Neutrophil (primary cell): Measurements from ENCODE around the gene CLDN12.

Experiments
- H3K27ac ChIP-seq: fragments of 200-600 bp; sonication (generic); 2 replicates; pipeline ENCODE4 v1.5.1; 2016; ENCODE audit warnings: mild to moderate bottlenecking, moderate library complexity
- H3K27me3 ChIP-seq: fragments of 200-600 bp; sonication (generic); 2 replicates; pipeline ENCODE4 v1.6.0; 2016; ENCODE audit warnings: mild to moderate bottlenecking
- H3K36me3 ChIP-seq: fragments of 200-600 bp; sonication (generic); 2 replicates; pipeline ENCODE4 v1.5.1; 2017
- H3K4me1 ChIP-seq, 2 experiments: fragments of 200-600 bp in 1 of 2; sonication (generic) in 1 of 2; 1 replicate in 1 of 2; 2 replicates in 1 of 2; pipeline versions ENCODE4 v1.5.1 to v1.6.1; 2013 to 2016; ENCODE audit warnings: low read depth in 1 of 2, low read length in 1 of 2, mild to moderate bottlenecking in 1 of 2, moderate library complexity in 1 of 2; ENCODE audit not compliant: control insufficient read depth in 1 of 2, insufficient read depth in 1 of 2
- H3K4me3 ChIP-seq, 2 experiments: fragments of 200-600 bp in 1 of 2; sonication (generic) in 1 of 2; 1 replicate in 1 of 2; 2 replicates in 1 of 2; pipeline ENCODE4 v1.5.1; 2013 to 2016; ENCODE audit warnings: low read depth in 1 of 2, low read length in 1 of 2, mild to moderate bottlenecking in 1 of 2, moderate library complexity in 1 of 2
- H3K9me3 ChIP-seq: fragments of 200-600 bp; sonication (generic); 2 replicates; pipeline ENCODE4 v1.5.1; 2016
- CTCF ChIP-seq: fragments of 200-600 bp; sonication (generic); IDR thresholded peaks from 2 replicates; pipeline ENCODE4 v1.5.1; 2016; ENCODE audit warnings: antibody characterized with exemption

The CLDN12 gene

GRCh38 chr7:90433221-90433620 is 30.0 kb downstream of the CLDN12 start:
- H3K4me3 ChIP-seq: no peak overlapping the region
- peaks cover 5% of the 10 kb centered on the region for H3K27me3 ChIP-seq
- H3K36me3 ChIP-seq: no peaks in the 10 kb centered on the region
- H3K27ac ChIP-seq: no peak overlapping the region
- H3K4me1 ChIP-seq: no peaks in the 10 kb centered on the region
- TF ChIP-seq CTCF: no peak
- no peaks in the 10 kb centered on the region for H3K9me3 ChIP-seq

- TF ChIP-seq CTCF: no peak
- Histone ChIP-seq H3K4me3 (no peak overlapping the region), H3K4me1 (no peaks in the 10 kb centered on the region), H3K27me3 (no peaks in the 10 kb centered on the region), H3K9me3 (no peaks in the 10 kb centered on the region), H3K27ac (no peak overlapping the region), H3K36me3 (no peaks in the 10 kb centered on the region)
Measured at GRCh38 chr7:90445633-90446032, 42.4 kb downstream of the CLDN12 start.

- Histone ChIP-seq H3K4me3 (no peak overlapping the region), H3K27ac (no peak overlapping the region), H3K9me3 (no peaks in the 10 kb centered on the region), H3K27me3 (no peaks in the 10 kb centered on the region), H3K36me3 (no peaks in the 10 kb centered on the region), H3K4me1 (no peaks in the 10 kb centered on the region)
- no peak for TF ChIP-seq CTCF
Measured at GRCh38 chr7:90446137-90446899, 43.1 kb downstream of the CLDN12 start.

- Histone ChIP-seq H3K27me3 (no peaks in the 10 kb centered on the region), H3K27ac (no peak overlapping the region), H3K4me1 (peaks cover 0 to 5% of the 10 kb centered on the region in 2 experiments), H3K36me3 (no peaks in the 10 kb centered on the region), H3K4me3 (no peak overlapping the region), H3K9me3 (no peaks in the 10 kb centered on the region)
- no peak for TF ChIP-seq CTCF
Measured at GRCh38 chr7:90453259-90453891, 50.1 kb downstream of the CLDN12 start.

- peaks cover 0 to 5% of the 10 kb centered on the region in 2 experiments for H3K4me1 ChIP-seq
- H3K4me3 ChIP-seq: no peak overlapping the region
- H3K36me3 ChIP-seq: no peaks in the 10 kb centered on the region
- no peak overlapping the region for H3K27ac ChIP-seq
- no peaks in the 10 kb centered on the region for H3K9me3 ChIP-seq
- TF ChIP-seq CTCF: no peak
- H3K27me3 ChIP-seq: no peaks in the 10 kb centered on the region
Measured at GRCh38 chr7:90453931-90454330, 50.7 kb downstream of the CLDN12 start.
